Measurements from ENCODE around the gene OR6K3. TPM values are rescaled to one million over a fixed set of nuclear protein-coding genes. Genes with fewer than 3 reads are reported as not detected.

The OR6K3 gene
- total and polyA plus RNA-seq, 2 of the 8 experiments (the other 6 are each of a cell fraction or from before 2014, with no cell fraction given) = not detected

GRCh38 chr1:158719664-158720063 is 856 bp downstream of the OR6K3 start (continued):
- no peak for TF ChIP-seq USF2 (IDR thresholded peaks at IDR 0.05; ENCODE audit: low read length)
- TF ChIP-seq HDAC2 (IDR thresholded peaks at IDR 0.05; ENCODE audit: borderline replicate concordance in 1 of 2, low read depth in 2 of 2, low read length in 2 of 2) = no peak
- TF ChIP-seq SIRT6 (IDR thresholded peaks at IDR 0.05; ENCODE audit: low read length) = no peak
- TF ChIP-seq POLR2A (IDR thresholded peaks at IDR 0.05; ENCODE audit: control extremely low read depth in 1 of 2, low read depth in 2 of 2, low read length in 2 of 2) = no peak
